CD4-positive, alpha-beta T cell (primary cell): ENCODE data around the gene EPHA1. TPM values are rescaled to one million over a fixed set of nuclear protein-coding genes. Genes with fewer than 3 reads are reported as not detected.

Source experiments
- ATAC-seq: fragments of 200-7000 bp; cut with Tn5 transposase; one replicate; pipeline ENCODE4 v1.10.0; 2022; ENCODE audit warnings: mild to moderate bottlenecking; ENCODE audit not compliant: poor library complexity
- CTCF ChIA-PET: fragments of 350-600 bp; sonication (Branson Sonifier 250); formaldehyde crosslinking; loops from one replicate; lab custom pipeline; 2021; ENCODE audit warnings: antibody characterized with exemption, inconsistent platforms; lab: Charles Lee
- POLR2A ChIA-PET: fragments of 350-600 bp; sonication (Branson Sonifier 250); formaldehyde crosslinking; loops from one replicate; lab custom pipeline; 2021; ENCODE audit warnings: antibody characterized with exemption, inconsistent platforms; lab: Charles Lee
- DNase-seq, 14 experiments: peaks; one replicate each; pipeline ENCODE4 v3.0.0-alpha.2; 2013 to 2020; ENCODE audit warnings: mixed read lengths in 2 of 14
- H3K27ac ChIP-seq, 2 donors: one replicate each; pipeline versions ENCODE4 v1.5.1 to v1.7.0; 2013; ENCODE audit warnings: low read length in 2 of 2, low read depth in 1 of 2, mild to moderate bottlenecking in 1 of 2
- H3K27me3 ChIP-seq, 2 experiments: 1 replicate in 1 of 2; 2 replicates in 1 of 2; pipeline versions ENCODE4 v1.6.1 to v1.7.0; 2013; ENCODE audit warnings: low read length in 2 of 2, control low read depth in 1 of 2, mild to moderate bottlenecking in 1 of 2, moderate library complexity in 1 of 2; ENCODE audit not compliant: insufficient read depth in 2 of 2, control insufficient read depth in 1 of 2
- H3K36me3 ChIP-seq: one replicate; pipeline ENCODE4 v1.6.1; 2013; ENCODE audit warnings: low read length, control low read depth; ENCODE audit not compliant: insufficient read depth
- H3K4me1 ChIP-seq: one replicate; pipeline ENCODE4 v1.6.1; 2013; ENCODE audit warnings: low read length, control low read depth; ENCODE audit not compliant: insufficient read depth
- H3K4me3 ChIP-seq: one replicate; pipeline ENCODE4 v1.5.1; 2013; ENCODE audit warnings: mild to moderate bottlenecking, low read length, moderate library complexity
- H3K9me3 ChIP-seq, 2 experiments: 1 replicate in 1 of 2; 2 replicates in 1 of 2; pipeline versions ENCODE4 v1.6.1 to v1.7.0; 2013; ENCODE audit warnings: low read length in 2 of 2, mild to moderate bottlenecking in 2 of 2, control low read depth in 1 of 2, moderate library complexity in 1 of 2; ENCODE audit not compliant: control insufficient read depth in 1 of 2, insufficient read depth in 1 of 2
- H3K27ac Mint-ChIP-seq: one replicate; pipeline ENCODE4 v1.8.0; 2020; ENCODE audit warnings: mixed read lengths
- H3K27me3 Mint-ChIP-seq: one replicate; pipeline ENCODE4 v1.8.0; 2021; ENCODE audit warnings: mixed read lengths
- H3K36me3 Mint-ChIP-seq: one replicate; pipeline ENCODE4 v1.8.0; 2021; ENCODE audit warnings: low read depth, mixed read lengths
- H3K4me1 Mint-ChIP-seq: one replicate; pipeline ENCODE4 v1.8.0; 2021; ENCODE audit warnings: low read depth, mixed read lengths
- H3K4me3 Mint-ChIP-seq: one replicate; pipeline ENCODE4 v1.8.0; 2020; ENCODE audit warnings: mild to moderate bottlenecking, mixed read lengths
- H3K9me3 Mint-ChIP-seq: one replicate; pipeline ENCODE4 v1.8.0; 2020; ENCODE audit warnings: mixed read lengths
- intact Hi-C, 2 experiments: fragments of 100-400 bp; cut with DNase I in 1 of 2; cut with micrococcal nuclease in 1 of 2; formaldehyde crosslinking; loops; one replicate each; pipeline versions ENCODE4 v1.15.1 to v1.9.0; 2023 to 2025; cut with DNase I, micrococcal nuclease
- total RNA-seq, 174 experiments: library from RNA in 2 of 174; stranded (reverse) in 2 of 174; gene quantifications; one replicate each; pipeline ENCODE4 v1.2.3 and lab custom pipeline; 2021 to 2026
- TF ChIP-seq, protein P1 (sequence below): fragments of 200-600 bp; IDR thresholded peaks from one replicate; pipeline ENCODE4 v1.8.0; 2022; ENCODE audit warnings: antibody characterized with exemption, mild to moderate bottlenecking

Gene EPHA1
- total RNA-seq, 2 experiments from 2014 or later = 16.0 to 19.0 TPM

- Mint-ChIP-seq H3K27ac (peak overlapping the region; percentile 91), H3K36me3 (peaks cover under 1% of the 10 kb centered on the region), H3K27me3 (no peaks in the 10 kb centered on the region), H3K9me3 (no peaks in the 10 kb centered on the region), H3K4me1 (peaks cover 75% of the 10 kb centered on the region), H3K4me3 (no peak overlapping the region)
- intact Hi-C loops = no loop called here
- Histone ChIP-seq H3K27ac (peak overlapping the region; percentile 38 to 80), H3K27me3 (no peaks in the 10 kb centered on the region), H3K36me3 (no peaks in the 10 kb centered on the region), H3K9me3 (no peaks in the 10 kb centered on the region), H3K4me1 (peaks cover 69% of the 10 kb centered on the region), H3K4me3 (no peak overlapping the region)
- ATAC-seq (no peak), DNase-seq (no peak)
- ChIA-PET POLR2A (interaction anchor here (0.9 to 3.6 kb wide), 6 partner anchors 10 to 566 kb away, joined by 3 to 26 read pairs (median 10); partner anchors contain the start of gene EPHA1), CTCF (interaction anchor here (1.1 to 1.2 kb wide), 2 partner anchors 26 to 159 kb away, joined by 3 to 4 read pairs; no protein-coding TSS in a partner anchor)
- TF ChIP-seq, protein P1, sequence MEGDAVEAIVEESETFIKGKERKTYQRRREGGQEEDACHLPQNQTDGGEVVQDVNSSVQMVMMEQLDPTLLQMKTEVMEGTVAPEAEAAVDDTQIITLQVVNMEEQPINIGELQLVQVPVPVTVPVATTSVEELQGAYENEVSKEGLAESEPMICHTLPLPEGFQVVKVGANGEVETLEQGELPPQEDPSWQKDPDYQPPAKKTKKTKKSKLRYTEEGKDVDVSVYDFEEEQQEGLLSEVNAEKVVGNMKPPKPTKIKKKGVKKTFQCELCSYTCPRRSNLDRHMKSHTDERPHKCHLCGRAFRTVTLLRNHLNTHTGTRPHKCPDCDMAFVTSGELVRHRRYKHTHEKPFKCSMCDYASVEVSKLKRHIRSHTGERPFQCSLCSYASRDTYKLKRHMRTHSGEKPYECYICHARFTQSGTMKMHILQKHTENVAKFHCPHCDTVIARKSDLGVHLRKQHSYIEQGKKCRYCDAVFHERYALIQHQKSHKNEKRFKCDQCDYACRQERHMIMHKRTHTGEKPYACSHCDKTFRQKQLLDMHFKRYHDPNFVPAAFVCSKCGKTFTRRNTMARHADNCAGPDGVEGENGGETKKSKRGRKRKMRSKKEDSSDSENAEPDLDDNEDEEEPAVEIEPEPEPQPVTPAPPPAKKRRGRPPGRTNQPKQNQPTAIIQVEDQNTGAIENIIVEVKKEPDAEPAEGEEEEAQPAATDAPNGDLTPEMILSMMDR = no peak
Observed at GRCh38 chr7:143374561-143374960, 34.1 kb downstream of the EPHA1 start.

DNA sequence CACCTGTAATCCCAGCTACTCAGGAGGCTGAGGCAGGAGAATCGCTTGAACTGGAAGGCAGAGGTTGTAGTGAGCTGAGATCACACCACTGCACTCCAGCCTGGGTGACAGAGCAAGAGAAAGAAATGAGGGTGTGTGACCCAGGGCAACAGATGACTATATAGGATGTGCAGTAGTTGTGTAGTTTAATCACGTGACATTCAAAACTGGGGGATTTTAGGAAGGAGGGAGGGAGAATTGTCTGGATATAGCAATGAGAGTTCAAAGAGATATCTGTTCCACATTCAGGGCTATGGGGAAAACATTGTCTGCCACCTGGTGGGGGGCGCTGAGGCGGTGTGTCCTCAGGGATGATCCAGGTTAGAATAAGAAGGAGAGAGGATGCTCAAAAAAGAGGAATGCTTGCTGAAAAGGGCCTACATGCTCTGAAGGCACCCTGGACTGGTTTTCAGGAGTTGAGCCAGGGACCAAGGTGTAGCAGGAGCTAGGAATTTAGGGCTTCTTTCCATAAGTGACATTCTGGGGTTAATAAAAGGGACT, 35.3 kb downstream of the EPHA1 start:
- H3K27me3 ChIP-seq = no peaks in the 10 kb centered on the region
- no peaks in the 10 kb centered on the region for H3K36me3 Mint-ChIP-seq
- POLR2A ChIA-PET = interaction anchor here (0.6 to 1.2 kb wide), 2 partner anchors 76 to 890 kb away, joined by 3 read pairs; no protein-coding TSS in a partner anchor
- CTCF ChIA-PET = interaction anchor here (1.0 to 1.2 kb wide), 2 partner anchors 15 to 103 kb away, joined by 3 read pairs; no protein-coding TSS in a partner anchor
- H3K36me3 ChIP-seq = no peaks in the 10 kb centered on the region
- ATAC-seq = no peak
- no peaks in the 10 kb centered on the region for H3K27me3 Mint-ChIP-seq
- no peaks in the 10 kb centered on the region for H3K9me3 ChIP-seq
- no peak for DNase-seq
- no peak overlapping the region for H3K4me3 Mint-ChIP-seq
- no peak overlapping the region for H3K4me3 ChIP-seq
- intact Hi-C loops = no loop called here
- peaks cover 58% of the 10 kb centered on the region for H3K4me1 ChIP-seq
- no peak overlapping the region for H3K27ac Mint-ChIP-seq
- no peak overlapping the region for H3K27ac ChIP-seq
- no peaks in the 10 kb centered on the region for H3K9me3 Mint-ChIP-seq
- H3K4me1 Mint-ChIP-seq = peaks cover 65% of the 10 kb centered on the region
- TF ChIP-seq, protein P1 = no peak

DNA sequence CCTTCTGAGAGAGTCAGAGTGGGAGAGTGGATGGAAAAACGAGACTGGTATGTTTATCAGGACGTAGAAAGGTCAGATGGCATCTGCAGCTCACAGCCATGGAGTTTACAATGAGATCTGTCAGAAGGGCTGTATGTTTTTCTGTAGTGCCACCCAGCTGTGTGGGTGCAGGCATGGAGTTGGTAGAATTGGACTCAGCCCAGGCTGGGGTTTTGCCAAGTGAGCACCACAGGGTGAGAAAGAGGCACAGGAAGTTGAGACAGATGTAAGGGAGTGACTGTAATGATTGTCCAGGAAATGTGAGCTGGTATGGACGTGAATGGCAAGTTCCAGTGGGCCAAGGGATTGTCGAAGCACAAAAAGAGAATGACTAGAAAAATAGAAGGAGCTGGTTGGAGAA, 36.6 kb downstream of the EPHA1 start:
- Mint-ChIP-seq H3K4me3 (peak overlapping the region; percentile 2), H3K9me3 (no peaks in the 10 kb centered on the region), H3K27me3 (no peaks in the 10 kb centered on the region), H3K27ac (peak overlapping the region; percentile 24), H3K36me3 (no peaks in the 10 kb centered on the region), H3K4me1 (peaks cover 57% of the 10 kb centered on the region)
- H3K36me3 ChIP-seq = no peaks in the 10 kb centered on the region
- ChIA-PET POLR2A (interaction anchor here (1.2 to 1.6 kb wide), 4 partner anchors 8 to 63 kb away, joined by 3 to 7 read pairs (median 4); partner anchors contain the start of gene ZYX), CTCF (interaction anchor here (0.6 to 1.2 kb wide), 6 partner anchors 8 to 1063 kb away, joined by 3 to 14 read pairs (median 3); no protein-coding TSS in a partner anchor)
- H3K27me3 ChIP-seq = no peaks in the 10 kb centered on the region
- peak; percentile 45 for ATAC-seq
- intact Hi-C loops = no loop called here
- peaks cover 0 to 3% of the 10 kb centered on the region in 2 experiments for H3K9me3 ChIP-seq
- peak; percentile 33 to 82 (median 62) for DNase-seq
- peaks cover 52% of the 10 kb centered on the region for H3K4me1 ChIP-seq
- TF ChIP-seq, protein P1 = no peak
- no peak overlapping the region for H3K4me3 ChIP-seq
- no peak overlapping the region for H3K27ac ChIP-seq
